NOMO-1 treated with dmso at 0.1 percent for 144 hours (cell line): ENCODE measurements around the gene KATNA1.
A peak's percentile ranks its signal among the peaks of the same experiment; 100 is the strongest.

Source experiments
- DNase-seq: peaks from one replicate; lab custom pipeline; 2025; ENCODE audit not compliant: unreplicated experiment; lab: John Stamatoyannopoulos, UW

The KATNA1 gene

GRCh38 chr6:149545258-149545753 lies 103.2 kb downstream of the KATNA1 start:
- DNase-seq: peak; percentile 39
